HG03432 (cell line): ENCODE measurements around the gene BRICD5.

Source experiments
- ATAC-seq: cut with Tn5 transposase; IDR thresholded peaks from one replicate; pipeline ENCODE4 v1.9.1; 2021; ENCODE audit warnings: mild to moderate bottlenecking, moderate library complexity; ENCODE audit not compliant: unreplicated experiment

The BRICD5 gene

GRCh38 chr16:2237493-2238149, 27.0 kb upstream of the BRICD5 start:
- no peak for ATAC-seq

- ATAC-seq: no peak
These were observed 26.4 kb upstream of the BRICD5 start for GRCh38 chr16:2237102-2237482.

GRCh38 chr16:2236337-2237101, 25.9 kb upstream of the BRICD5 start, which contains the start of gene DNASE1L2:
Gene DNASE1L2 (plus strand): TSS chr16:2236444. CDS start chr16:2236817, 373 bp downstream.
- ATAC-seq: no peak

GRCh38 chr16:2235695-2236336, 25.2 kb upstream of the BRICD5 start:
- ATAC-seq: no peak

- ATAC-seq: no peak
These were observed 24.6 kb upstream of the BRICD5 start for GRCh38 chr16:2235234-2235651.

GRCh38 chr16:2234813-2235170, 24.1 kb upstream of the BRICD5 start:
- ATAC-seq: no peak

- ATAC-seq: no peak
These were observed 23.5 kb upstream of the BRICD5 start for GRCh38 chr16:2233872-2234812.

GRCh38 chr16:2233046-2233775, 22.5 kb upstream of the BRICD5 start:
- no peak for ATAC-seq

GRCh38 chr16:2232094-2232990, 21.7 kb upstream of the BRICD5 start:
- no peak for ATAC-seq

- no peak for ATAC-seq
These were observed 20.6 kb upstream of the BRICD5 start for GRCh38 chr16:2231016-2231931.

- no peak for ATAC-seq
These were observed 19.7 kb upstream of the BRICD5 start for GRCh38 chr16:2230376-2230775.

- no peak for ATAC-seq
These were observed 19.1 kb upstream of the BRICD5 start for GRCh38 chr16:2229632-2230250.

- no peak for ATAC-seq
These were observed 18.4 kb upstream of the BRICD5 start for GRCh38 chr16:2229091-2229490.

- ATAC-seq: no peak
These were observed 17.6 kb upstream of the BRICD5 start for GRCh38 chr16:2228161-2228824.

GRCh38 chr16:2226918-2227317, 16.3 kb upstream of the BRICD5 start:
- no peak for ATAC-seq

GRCh38 chr16:2226245-2226793, 15.7 kb upstream of the BRICD5 start:
- ATAC-seq: no peak

- ATAC-seq: peak; percentile 23
These were observed 13.4 kb upstream of the BRICD5 start for GRCh38 chr16:2223942-2224486.
